ENCODE results near the gene CNOT2.

- TF ChIP-seq, protein P1, sequence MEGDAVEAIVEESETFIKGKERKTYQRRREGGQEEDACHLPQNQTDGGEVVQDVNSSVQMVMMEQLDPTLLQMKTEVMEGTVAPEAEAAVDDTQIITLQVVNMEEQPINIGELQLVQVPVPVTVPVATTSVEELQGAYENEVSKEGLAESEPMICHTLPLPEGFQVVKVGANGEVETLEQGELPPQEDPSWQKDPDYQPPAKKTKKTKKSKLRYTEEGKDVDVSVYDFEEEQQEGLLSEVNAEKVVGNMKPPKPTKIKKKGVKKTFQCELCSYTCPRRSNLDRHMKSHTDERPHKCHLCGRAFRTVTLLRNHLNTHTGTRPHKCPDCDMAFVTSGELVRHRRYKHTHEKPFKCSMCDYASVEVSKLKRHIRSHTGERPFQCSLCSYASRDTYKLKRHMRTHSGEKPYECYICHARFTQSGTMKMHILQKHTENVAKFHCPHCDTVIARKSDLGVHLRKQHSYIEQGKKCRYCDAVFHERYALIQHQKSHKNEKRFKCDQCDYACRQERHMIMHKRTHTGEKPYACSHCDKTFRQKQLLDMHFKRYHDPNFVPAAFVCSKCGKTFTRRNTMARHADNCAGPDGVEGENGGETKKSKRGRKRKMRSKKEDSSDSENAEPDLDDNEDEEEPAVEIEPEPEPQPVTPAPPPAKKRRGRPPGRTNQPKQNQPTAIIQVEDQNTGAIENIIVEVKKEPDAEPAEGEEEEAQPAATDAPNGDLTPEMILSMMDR (IDR thresholded peaks at IDR 0.05) = no peak
- TF ChIP-seq EZH2 (IDR thresholded peaks at IDR 0.05; ENCODE audit: borderline replicate concordance, insufficient read depth, low read depth, low read length, poor library complexity, severe bottlenecking) = no peak
These were observed 49.0 kb downstream of the CNOT2 start for GRCh38 chr12:70292017-70292776.

All from B cell (primary cell).